Esophagus (tissue), 2 donors: ENCODE results near the gene NLRP4. TPM values are rescaled to one million over a fixed set of nuclear protein-coding genes. Genes with fewer than 3 reads are reported as not detected.

ENCODE experiments used
- H3K27ac ChIP-seq, 2 donors: one replicate each; pipeline ENCODE4 v1.5.1; 2013; ENCODE audit warnings: low read depth in 2 of 2, mild to moderate bottlenecking in 2 of 2, inconsistent platforms in 1 of 2, low read length in 1 of 2, moderate library complexity in 1 of 2
- H3K27me3 ChIP-seq, 2 donors: one replicate each; pipeline ENCODE4 v1.6.1; 2013; ENCODE audit warnings: low read length in 2 of 2, control low read depth in 1 of 2, mild to moderate bottlenecking in 1 of 2; ENCODE audit not compliant: insufficient read depth in 2 of 2, control insufficient read depth in 1 of 2
- H3K36me3 ChIP-seq, 2 donors: one replicate each; pipeline ENCODE4 v1.6.1; 2013; ENCODE audit warnings: low read length in 1 of 2; ENCODE audit not compliant: control insufficient read depth in 2 of 2, insufficient read depth in 2 of 2
- H3K4me1 ChIP-seq, 2 donors: one replicate each; pipeline ENCODE4 v1.6.1; 2013; ENCODE audit warnings: low read length in 1 of 2; ENCODE audit not compliant: control insufficient read depth in 2 of 2, insufficient read depth in 2 of 2
- H3K4me3 ChIP-seq, 2 donors: one replicate each; pipeline ENCODE4 v1.5.1; 2013; ENCODE audit warnings: low read length in 2 of 2, mild to moderate bottlenecking in 2 of 2, low read depth in 1 of 2, moderate library complexity in 1 of 2
- H3K9me3 ChIP-seq, 2 donors: one replicate each; pipeline ENCODE4 v1.6.1; 2013; ENCODE audit warnings: mild to moderate bottlenecking in 2 of 2, low read depth in 1 of 2, low read length in 1 of 2, moderate library complexity in 1 of 2; ENCODE audit not compliant: control insufficient read depth in 2 of 2, insufficient read depth in 1 of 2
- WGBS, 2 donors: extraction: QIAGEN DNeasy Blood & Tissue Kit; methylation state at CpG; one replicate each; pipeline ENCODE4 v1.1.7; 2013; 5-methylcytosine and 5-hydroxymethylcytosine counted together
- polyA plus RNA-seq, 2 donors: library from polyadenylated mRNA; stranded (reverse); fragments of 200-250 nt; gene quantifications; one replicate each; pipeline ENCODE4 v1.2.3, GENCODE V29; 2013
- donor health status: healthy with polysubstance abuse.
- donor health status: Bipolar disorder and iron deficiency.

Gene NLRP4, protein sequence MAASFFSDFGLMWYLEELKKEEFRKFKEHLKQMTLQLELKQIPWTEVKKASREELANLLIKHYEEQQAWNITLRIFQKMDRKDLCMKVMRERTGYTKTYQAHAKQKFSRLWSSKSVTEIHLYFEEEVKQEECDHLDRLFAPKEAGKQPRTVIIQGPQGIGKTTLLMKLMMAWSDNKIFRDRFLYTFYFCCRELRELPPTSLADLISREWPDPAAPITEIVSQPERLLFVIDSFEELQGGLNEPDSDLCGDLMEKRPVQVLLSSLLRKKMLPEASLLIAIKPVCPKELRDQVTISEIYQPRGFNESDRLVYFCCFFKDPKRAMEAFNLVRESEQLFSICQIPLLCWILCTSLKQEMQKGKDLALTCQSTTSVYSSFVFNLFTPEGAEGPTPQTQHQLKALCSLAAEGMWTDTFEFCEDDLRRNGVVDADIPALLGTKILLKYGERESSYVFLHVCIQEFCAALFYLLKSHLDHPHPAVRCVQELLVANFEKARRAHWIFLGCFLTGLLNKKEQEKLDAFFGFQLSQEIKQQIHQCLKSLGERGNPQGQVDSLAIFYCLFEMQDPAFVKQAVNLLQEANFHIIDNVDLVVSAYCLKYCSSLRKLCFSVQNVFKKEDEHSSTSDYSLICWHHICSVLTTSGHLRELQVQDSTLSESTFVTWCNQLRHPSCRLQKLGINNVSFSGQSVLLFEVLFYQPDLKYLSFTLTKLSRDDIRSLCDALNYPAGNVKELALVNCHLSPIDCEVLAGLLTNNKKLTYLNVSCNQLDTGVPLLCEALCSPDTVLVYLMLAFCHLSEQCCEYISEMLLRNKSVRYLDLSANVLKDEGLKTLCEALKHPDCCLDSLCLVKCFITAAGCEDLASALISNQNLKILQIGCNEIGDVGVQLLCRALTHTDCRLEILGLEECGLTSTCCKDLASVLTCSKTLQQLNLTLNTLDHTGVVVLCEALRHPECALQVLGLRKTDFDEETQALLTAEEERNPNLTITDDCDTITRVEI
- not detected for polyA plus RNA-seq

DNA sequence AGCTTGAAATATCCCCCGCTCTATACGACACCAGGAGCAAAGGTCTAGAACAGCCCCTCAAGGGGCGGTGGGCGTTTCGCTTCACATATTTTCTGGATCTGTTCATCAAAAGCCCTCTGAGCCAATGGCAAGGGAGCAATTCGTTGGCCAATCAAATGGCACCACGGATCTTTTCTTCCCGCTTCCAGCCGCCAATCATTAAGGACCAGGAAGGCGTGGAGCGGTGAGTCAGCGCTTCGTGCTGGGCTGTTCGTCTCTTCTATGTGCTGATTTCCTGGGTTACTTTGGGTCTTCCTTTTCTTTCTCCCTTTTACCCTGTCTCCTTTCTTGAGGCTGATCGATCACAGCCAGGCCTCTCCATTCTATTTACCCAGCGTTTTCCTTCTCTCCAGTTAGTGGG lies at the start of gene NLRP4:
TSS of gene NLRP4 (plus strand) at position 201 of the 400 bp plus-strand sequence. CDS start 15,541 bp downstream, outside the sequence.
- no peaks in the 10 kb centered on the region for H3K9me3 ChIP-seq

DNA sequence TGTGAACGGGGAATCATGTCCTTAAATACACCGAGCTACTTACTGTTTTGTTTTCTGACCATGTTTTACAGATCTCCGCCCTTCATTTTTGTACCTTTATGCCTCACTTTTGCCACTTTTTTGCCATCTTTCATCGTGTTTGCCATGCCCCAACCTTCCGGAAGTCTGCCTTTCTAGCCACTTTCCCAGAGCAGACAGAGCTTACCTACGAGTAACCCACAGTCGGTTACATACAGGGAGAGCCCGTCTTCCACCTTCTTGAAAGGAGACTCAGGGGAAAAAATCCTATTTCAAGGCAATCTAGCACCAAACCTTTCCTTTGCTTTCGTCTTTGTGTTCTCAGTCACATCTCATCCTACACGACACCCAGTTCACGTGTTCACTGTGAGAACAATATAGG lies 41.3 kb upstream of the NLRP4 start:
- Histone ChIP-seq H3K27ac (no peak overlapping the region), H3K27me3 (no peaks in the 10 kb centered on the region), H3K4me1 (no peaks in the 10 kb centered on the region), H3K9me3 (peaks cover 0 to 6% of the 10 kb centered on the region in 2 donors), H3K36me3 (no peaks in the 10 kb centered on the region), H3K4me3 (no peak overlapping the region)
- WGBS, 2 donors = 90 to 92% methylated on average over 11 of the region's 11 CpGs

More for the DNA sequence above, at the start of gene NLRP4:
- Histone ChIP-seq H3K4me1 (no peaks in the 10 kb centered on the region), H3K36me3 (no peaks in the 10 kb centered on the region), H3K27ac (no peak within 1 kb of the TSS), H3K4me3 (no peak within 1 kb of the TSS), H3K27me3 (no peaks in the 10 kb centered on the region)
- 87 to 92% methylated on average over 16 of the region's 16 CpGs for WGBS, 2 donors

DNA sequence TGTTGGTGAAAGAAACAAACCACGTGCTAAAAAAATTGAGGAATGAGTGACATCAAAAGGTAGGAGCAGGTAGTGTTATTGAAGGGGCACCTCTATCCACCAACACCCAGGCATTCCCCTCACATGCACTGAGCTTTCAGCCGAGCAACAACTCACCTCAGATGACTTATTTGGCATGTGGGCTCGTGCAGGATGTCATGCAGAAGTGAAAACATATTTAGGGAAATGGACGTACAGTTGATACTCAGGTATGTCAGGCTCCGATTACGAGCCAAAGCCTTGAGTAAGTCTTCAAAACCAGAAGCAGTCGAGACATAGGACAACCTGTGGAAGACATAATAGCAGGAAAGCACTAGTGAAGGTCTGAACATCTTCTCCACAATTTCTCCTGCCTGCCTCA lies 34.9 kb upstream of the NLRP4 start:
- 65 to 69% methylated on average over 7 of the region's 7 CpGs for WGBS, 2 donors
- no peaks in the 10 kb centered on the region for H3K36me3 ChIP-seq
- H3K9me3 ChIP-seq = no peaks in the 10 kb centered on the region
- no peak overlapping the region for H3K4me3 ChIP-seq
- H3K27me3 ChIP-seq = no peaks in the 10 kb centered on the region
- no peak overlapping the region for H3K27ac ChIP-seq
- H3K4me1 ChIP-seq = no peaks in the 10 kb centered on the region

DNA sequence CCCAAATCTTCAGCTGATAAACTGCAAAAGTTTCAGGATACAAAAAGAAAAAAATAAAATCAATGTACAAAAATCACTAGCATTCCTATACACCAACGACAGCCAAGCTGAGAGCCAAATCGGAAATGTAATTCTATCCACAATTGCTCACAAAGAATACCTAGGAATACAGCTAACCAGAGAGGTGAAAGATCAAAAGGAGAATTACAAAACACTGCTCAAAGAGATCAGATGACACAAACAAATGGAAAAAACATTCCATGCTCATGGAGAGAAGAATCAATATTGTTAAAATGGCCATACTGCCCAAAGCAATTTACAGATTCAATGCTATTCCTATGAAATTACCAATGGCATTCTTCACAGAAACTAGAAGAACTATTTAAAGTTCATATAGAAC lies 34.1 kb upstream of the NLRP4 start:
- Histone ChIP-seq H3K9me3 (no peaks in the 10 kb centered on the region), H3K27me3 (no peaks in the 10 kb centered on the region), H3K36me3 (no peaks in the 10 kb centered on the region), H3K4me3 (no peak overlapping the region), H3K4me1 (no peaks in the 10 kb centered on the region), H3K27ac (no peak overlapping the region)
- 83 to 84% methylated on average over 2 of the region's 2 CpGs for whole genome bisulfite sequencing, 2 donors

DNA sequence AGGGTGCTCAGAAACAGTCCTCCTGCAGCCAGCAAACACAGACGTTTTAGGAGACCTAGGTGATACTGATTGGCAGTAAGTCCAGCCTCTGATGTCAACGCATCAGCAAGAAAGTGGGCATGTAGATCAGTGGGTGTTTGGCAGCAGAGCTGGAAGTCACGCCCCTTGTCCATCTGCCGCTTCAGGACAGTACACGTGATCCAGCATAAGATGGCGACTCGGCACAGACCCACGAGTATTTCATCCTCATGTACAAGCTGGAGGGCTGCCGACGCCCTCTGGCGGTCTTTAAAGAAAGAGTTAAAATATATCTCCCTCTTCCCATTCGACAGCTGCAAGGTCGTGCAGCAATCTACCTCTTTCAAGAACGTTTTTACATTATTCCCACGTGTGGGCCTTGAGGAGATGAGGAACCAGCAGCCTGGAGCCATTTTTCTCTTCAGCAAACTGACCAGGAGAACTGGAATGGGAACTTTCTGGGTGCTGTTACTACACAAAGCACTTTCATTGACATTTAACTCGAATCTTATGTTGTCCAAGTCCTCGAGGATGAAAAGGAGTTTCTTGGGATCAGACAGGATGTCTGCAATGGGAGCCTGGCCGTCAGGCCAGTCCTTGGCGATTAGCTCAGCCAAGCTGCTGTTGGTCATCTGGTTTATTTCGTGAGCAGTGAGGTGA lies 26.8 kb upstream of the NLRP4 start:
- Histone ChIP-seq H3K9me3 (no peaks in the 10 kb centered on the region), H3K36me3 (no peaks in the 10 kb centered on the region), H3K4me3 (no peak overlapping the region), H3K27ac (no peak overlapping the region), H3K4me1 (no peaks in the 10 kb centered on the region), H3K27me3 (no peaks in the 10 kb centered on the region)
- 28 to 33% methylated on average over 20 of the region's 20 CpGs for WGBS, 2 donors

DNA sequence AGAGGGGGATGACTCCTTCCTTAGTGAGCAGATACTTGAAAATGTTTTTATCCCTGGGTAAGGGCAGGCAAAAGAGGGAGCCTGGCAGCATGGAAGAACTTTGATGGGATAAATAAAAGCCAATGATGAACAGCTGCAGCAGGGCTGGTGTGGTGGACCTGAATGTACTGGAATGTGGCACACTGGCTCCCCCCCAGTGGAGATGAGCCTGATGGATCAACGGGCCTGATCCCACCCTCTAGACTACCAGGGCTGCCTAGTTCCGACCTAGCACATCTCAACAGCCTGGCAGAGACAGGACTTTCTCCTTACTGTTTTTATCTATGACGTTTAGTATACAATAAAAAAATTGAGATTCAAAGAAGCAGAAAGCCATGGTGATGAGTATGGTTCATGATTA lies 25.0 kb upstream of the NLRP4 start:
- no peak overlapping the region for H3K4me3 ChIP-seq
- no peaks in the 10 kb centered on the region for H3K9me3 ChIP-seq
- no peaks in the 10 kb centered on the region for H3K36me3 ChIP-seq
- H3K27ac ChIP-seq = no peak overlapping the region
- H3K27me3 ChIP-seq = no peaks in the 10 kb centered on the region
- no peaks in the 10 kb centered on the region for H3K4me1 ChIP-seq
- WGBS, 2 donors = 61 to 71% methylated on average over 3 of the region's 3 CpGs

DNA sequence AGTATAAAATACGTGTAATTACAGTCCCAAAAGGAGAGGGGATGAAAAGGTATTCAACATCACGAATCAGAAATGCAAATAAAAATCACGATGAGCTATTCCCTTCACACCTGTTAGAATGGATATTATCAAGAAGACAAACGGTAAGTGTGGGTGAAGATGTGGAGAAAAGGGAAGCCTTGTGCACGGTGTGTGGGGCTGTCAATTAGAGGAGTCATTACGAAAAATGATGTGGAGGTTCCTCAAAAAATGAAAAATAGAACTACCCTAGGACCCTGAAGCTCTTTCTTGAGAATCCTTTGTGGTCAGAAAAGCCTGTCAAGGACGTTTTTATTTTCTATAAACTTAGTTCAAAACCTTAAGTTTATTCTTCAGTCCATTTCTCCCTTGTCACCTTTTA lies 23.9 kb upstream of the NLRP4 start:
- Histone ChIP-seq H3K27ac (no peak overlapping the region), H3K36me3 (no peaks in the 10 kb centered on the region), H3K9me3 (no peaks in the 10 kb centered on the region), H3K27me3 (no peaks in the 10 kb centered on the region), H3K4me3 (no peak overlapping the region), H3K4me1 (no peaks in the 10 kb centered on the region)
- WGBS, 2 donors = 49 to 54% methylated on average over 7 of the region's 7 CpGs

DNA sequence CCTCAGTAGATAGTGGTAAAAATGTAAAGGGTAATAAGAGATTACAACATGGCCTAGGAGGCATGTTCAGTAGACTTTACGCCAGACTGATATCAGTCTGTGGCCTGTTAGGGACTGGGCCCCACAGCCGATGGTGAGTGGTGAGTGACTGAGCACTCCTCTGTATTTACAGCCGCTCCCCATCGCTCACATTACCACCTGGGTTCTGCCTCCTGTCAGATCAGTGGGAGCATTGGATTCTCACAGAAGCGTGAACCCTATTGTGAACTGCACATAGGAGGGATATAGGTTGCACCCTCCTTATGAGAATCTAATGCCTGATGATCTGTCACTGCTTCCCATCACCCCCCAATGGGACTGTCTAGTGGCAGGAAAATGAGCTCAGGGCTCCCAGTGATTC lies 22.4 kb upstream of the NLRP4 start:
- Histone ChIP-seq H3K9me3 (no peaks in the 10 kb centered on the region), H3K36me3 (no peaks in the 10 kb centered on the region), H3K27me3 (no peaks in the 10 kb centered on the region), H3K4me3 (no peak overlapping the region), H3K4me1 (no peaks in the 10 kb centered on the region), H3K27ac (no peak overlapping the region)
- WGBS, 2 donors = 92 to 94% methylated on average over 5 of the region's 5 CpGs

DNA sequence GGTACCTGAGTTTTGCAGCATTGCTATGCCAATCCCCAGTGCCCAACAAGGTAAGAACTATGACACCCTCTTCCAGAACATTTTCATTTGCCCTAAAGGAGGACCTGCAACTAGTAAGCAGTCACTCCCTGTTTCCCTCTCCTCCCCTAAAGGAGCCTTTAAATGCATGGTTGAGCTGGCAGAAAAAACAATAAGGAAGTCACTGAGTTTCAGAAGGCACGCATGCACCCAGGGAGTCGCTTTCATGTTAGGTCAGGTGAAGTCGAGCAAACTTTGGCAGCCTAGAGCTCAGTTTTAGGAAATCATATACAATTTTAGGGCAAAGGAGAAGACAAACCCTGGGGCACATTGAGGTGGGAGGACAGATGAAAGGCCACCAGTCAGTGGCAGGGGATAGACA lies 16.3 kb upstream of the NLRP4 start:
- no peaks in the 10 kb centered on the region for H3K9me3 ChIP-seq
- no peak overlapping the region for H3K27ac ChIP-seq
- no peaks in the 10 kb centered on the region for H3K36me3 ChIP-seq
- 71 to 76% methylated on average over 3 of the region's 3 CpGs for WGBS, 2 donors
- H3K27me3 ChIP-seq = no peaks in the 10 kb centered on the region
- H3K4me3 ChIP-seq = no peak overlapping the region
- no peaks in the 10 kb centered on the region for H3K4me1 ChIP-seq
